ENCODE data around the gene DYNC1LI1. TPM values are rescaled to one million over a fixed set of nuclear protein-coding genes. Genes with fewer than 3 reads are reported as not detected.

DYNC1LI1 gene
- total RNA-seq, 2 donors from 2014 or later, result 19.0 to 21.6 TPM

- Histone ChIP-seq H3K9me3 (no peaks in the 10 kb centered on the region), H3K9ac (ENCODE audit: low read depth in 2 of 2, low read length in 2 of 2) (no peak overlapping the region), H3K4me3 (no peak overlapping the region), H3K27ac (no peak overlapping the region), H3K36me3 (no peaks in the 10 kb centered on the region), H3K27me3 (no peaks in the 10 kb centered on the region), H3K4me1 (peaks cover 12% of the 10 kb centered on the region)
- TF ChIP-seq CTCF (IDR thresholded peaks at IDR 0.05), result no peak
- no peak for DNase-seq
- intact Hi-C loops (cut with DNase I), result no loop called here
These were observed 71.7 kb downstream of the DYNC1LI1 start for GRCh38 chr3:32498992-32499391.

- Histone ChIP-seq H3K9me3 (no peaks in the 10 kb centered on the region), H3K4me1 (peaks cover 15% of the 10 kb centered on the region), H3K9ac (ENCODE audit: low read depth in 2 of 2, low read length in 2 of 2) (no peak overlapping the region), H3K27ac (no peak overlapping the region), H3K4me3 (no peak overlapping the region), H3K27me3 (no peaks in the 10 kb centered on the region), H3K36me3 (no peaks in the 10 kb centered on the region)
- intact Hi-C loops (cut with DNase I), result no loop called here
- no peak for DNase-seq
- TF ChIP-seq CTCF (IDR thresholded peaks at IDR 0.05), result no peak
These were observed 72.4 kb downstream of the DYNC1LI1 start for GRCh38 chr3:32498252-32498651.

GRCh38 chr3:32495609-32496008, 75.0 kb downstream of the DYNC1LI1 start:
- no peaks in the 10 kb centered on the region for H3K9me3 ChIP-seq
- intact Hi-C loops (cut with DNase I), result no loop called here
- H3K36me3 ChIP-seq, result no peaks in the 10 kb centered on the region
- no peak overlapping the region for H3K4me3 ChIP-seq
- DNase-seq, result no peak
- no peak for TF ChIP-seq CTCF (IDR thresholded peaks at IDR 0.05)
- no peak overlapping the region for H3K9ac ChIP-seq (ENCODE audit: low read depth in 2 of 2, low read length in 2 of 2)
- H3K27me3 ChIP-seq, result no peaks in the 10 kb centered on the region
- no peak overlapping the region for H3K27ac ChIP-seq
- H3K4me1 ChIP-seq, result peaks cover 14% of the 10 kb centered on the region

GRCh38 chr3:32495085-32495484, 75.6 kb downstream of the DYNC1LI1 start:
- H3K9ac ChIP-seq (ENCODE audit: low read depth in 2 of 2, low read length in 2 of 2), result no peak overlapping the region
- no peak overlapping the region for H3K4me3 ChIP-seq
- no peak overlapping the region for H3K27ac ChIP-seq
- TF ChIP-seq CTCF (IDR thresholded peaks at IDR 0.05), result no peak
- DNase-seq, result no peak
- H3K4me1 ChIP-seq, result peaks cover 9% of the 10 kb centered on the region
- H3K9me3 ChIP-seq, result no peaks in the 10 kb centered on the region
- intact Hi-C loops (cut with DNase I), result no loop called here
- no peaks in the 10 kb centered on the region for H3K27me3 ChIP-seq
- H3K36me3 ChIP-seq, result no peaks in the 10 kb centered on the region

- H3K4me1 ChIP-seq, result peaks cover 7% of the 10 kb centered on the region
- H3K27me3 ChIP-seq, result no peaks in the 10 kb centered on the region
- no peaks in the 10 kb centered on the region for H3K36me3 ChIP-seq
- H3K4me3 ChIP-seq, result no peak overlapping the region
- H3K9ac ChIP-seq (ENCODE audit: low read depth in 2 of 2, low read length in 2 of 2), result no peak overlapping the region
- intact Hi-C loops (cut with DNase I), result no loop called here
- no peak for DNase-seq
- H3K27ac ChIP-seq, result no peak overlapping the region
- TF ChIP-seq CTCF (IDR thresholded peaks at IDR 0.05), result no peak
- H3K9me3 ChIP-seq, result no peaks in the 10 kb centered on the region
These were observed 76.9 kb downstream of the DYNC1LI1 start for GRCh38 chr3:32493437-32494414.

Measured in colonic mucosa (tissue), 4 donors.